Effector memory CD4-positive, alpha-beta T cell (primary cell): ENCODE data around the gene KRR1.
"Not testable (repeated sequence)": the region's sequence is repeated elsewhere in the genome, so short reads cannot be mapped to it uniquely, and the experiment has no call there.

Source experiments
- DNase-seq, 3 donors: peaks; one replicate each; pipeline ENCODE4 v3.0.0-alpha.2; 2020
- H3K27ac ChIP-seq: 2 replicates; pipeline ENCODE4 v1.7.0; 2013; ENCODE audit warnings: mild to moderate bottlenecking, low read length, moderate library complexity; ENCODE audit not compliant: insufficient read depth, poor library complexity, severe bottlenecking
- H3K27me3 ChIP-seq: replicated peaks from 2 replicates; pipeline ENCODE4 v1.7.0; 2013; ENCODE audit warnings: mild to moderate bottlenecking, low read length; ENCODE audit not compliant: insufficient read depth, control insufficient read depth, poor library complexity, severe bottlenecking
- H3K36me3 ChIP-seq: 2 replicates; pipeline ENCODE4 v1.7.0; 2013; ENCODE audit warnings: mild to moderate bottlenecking, low read length, moderate library complexity; ENCODE audit not compliant: control insufficient read depth, insufficient read depth
- H3K4me1 ChIP-seq: 2 replicates; pipeline ENCODE4 v1.7.0; 2013; ENCODE audit warnings: low read length, mild to moderate bottlenecking; ENCODE audit not compliant: control insufficient read depth, insufficient read depth, poor library complexity, severe bottlenecking
- H3K4me3 ChIP-seq: 2 replicates; pipeline ENCODE4 v1.7.0; 2013; ENCODE audit warnings: low read length, low read depth, mild to moderate bottlenecking; ENCODE audit not compliant: insufficient read depth, poor library complexity, severe bottlenecking
- H3K9me3 ChIP-seq: 2 replicates; pipeline ENCODE4 v1.7.0; 2013; ENCODE audit warnings: mild to moderate bottlenecking, low read length, moderate library complexity; ENCODE audit not compliant: control insufficient read depth

KRR1 gene

GRCh38 chr12:75457866-75458265 lies 53.5 kb downstream of the KRR1 start:
- not testable (repeated sequence) for H3K4me3 ChIP-seq, DNase-seq, H3K27me3 ChIP-seq, H3K27ac ChIP-seq, H3K36me3 ChIP-seq, H3K9me3 ChIP-seq
- peaks cover 21% of the 10 kb centered on the region for H3K4me1 ChIP-seq

- Histone ChIP-seq H3K27me3 (no peaks in the 10 kb centered on the region), H3K36me3 (no peaks in the 10 kb centered on the region), H3K27ac (no peak overlapping the region), H3K9me3 (no peaks in the 10 kb centered on the region), H3K4me3 (no peak overlapping the region), H3K4me1 (peaks cover 21% of the 10 kb centered on the region)
- no peak for DNase-seq
Measured at GRCh38 chr12:75457191-75457590, 54.2 kb downstream of the KRR1 start.

- Histone ChIP-seq H3K27me3 (no peaks in the 10 kb centered on the region), H3K36me3 (no peaks in the 10 kb centered on the region), H3K27ac (no peak overlapping the region), H3K4me1 (peaks cover 21% of the 10 kb centered on the region), H3K4me3 (no peak overlapping the region), H3K9me3 (no peaks in the 10 kb centered on the region)
- no peak for DNase-seq
Measured at GRCh38 chr12:75455839-75456238, 55.6 kb downstream of the KRR1 start.

GRCh38 chr12:75452675-75453330 lies 58.6 kb downstream of the KRR1 start:
- H3K36me3 ChIP-seq: no peaks in the 10 kb centered on the region
- H3K4me3 ChIP-seq: no peak overlapping the region
- no peak for DNase-seq
- H3K27me3 ChIP-seq: no peaks in the 10 kb centered on the region
- H3K9me3 ChIP-seq: no peaks in the 10 kb centered on the region
- peaks cover 9% of the 10 kb centered on the region for H3K4me1 ChIP-seq
- H3K27ac ChIP-seq: no peak overlapping the region

GRCh38 chr12:75447691-75448393 lies 63.6 kb downstream of the KRR1 start:
- no peak for DNase-seq
- Histone ChIP-seq H3K4me3 (no peak overlapping the region), H3K36me3 (no peaks in the 10 kb centered on the region), H3K4me1 (no peaks in the 10 kb centered on the region), H3K9me3 (no peaks in the 10 kb centered on the region), H3K27ac (no peak overlapping the region), H3K27me3 (no peaks in the 10 kb centered on the region)

- DNase-seq: no peak
Measured at GRCh38 chr12:75446857-75447256, 64.6 kb downstream of the KRR1 start.

GRCh38 chr12:75445137-75445507 lies 66.3 kb downstream of the KRR1 start:
- not testable (repeated sequence) for H3K27ac ChIP-seq, H3K4me1 ChIP-seq, H3K4me3 ChIP-seq, H3K36me3 ChIP-seq, H3K9me3 ChIP-seq, DNase-seq, H3K27me3 ChIP-seq

More at GRCh38 chr12:75446857-75447256, 64.6 kb downstream of the KRR1 start:
- Histone ChIP-seq H3K36me3 (no peaks in the 10 kb centered on the region), H3K9me3 (no peaks in the 10 kb centered on the region), H3K4me3 (no peak overlapping the region), H3K27me3 (no peaks in the 10 kb centered on the region), H3K27ac (no peak overlapping the region), H3K4me1 (no peaks in the 10 kb centered on the region)

- DNase-seq: no peak
- Histone ChIP-seq H3K36me3 (no peaks in the 10 kb centered on the region), H3K4me3 (no peak overlapping the region), H3K27me3 (no peaks in the 10 kb centered on the region), H3K27ac (no peak overlapping the region), H3K9me3 (no peaks in the 10 kb centered on the region), H3K4me1 (no peaks in the 10 kb centered on the region)
Measured at GRCh38 chr12:75444429-75445136, 66.8 kb downstream of the KRR1 start.

- no peak for DNase-seq
- no peak overlapping the region for H3K4me3 ChIP-seq
- H3K27me3 ChIP-seq: no peaks in the 10 kb centered on the region
- no peaks in the 10 kb centered on the region for H3K36me3 ChIP-seq
- no peak overlapping the region for H3K27ac ChIP-seq
- H3K9me3 ChIP-seq: no peaks in the 10 kb centered on the region
- peaks cover 2% of the 10 kb centered on the region for H3K4me1 ChIP-seq
Measured at GRCh38 chr12:75443709-75444108, 67.7 kb downstream of the KRR1 start.

GRCh38 chr12:75442454-75442853 lies 69.0 kb downstream of the KRR1 start:
- H3K9me3 ChIP-seq, H3K27me3 ChIP-seq, H3K36me3 ChIP-seq, H3K27ac ChIP-seq, DNase-seq, H3K4me3 ChIP-seq: not testable (repeated sequence)
- H3K4me1 ChIP-seq: peaks cover 12% of the 10 kb centered on the region
